ENCODE data around the gene AGBL1. TPM values are rescaled to one million over a fixed set of nuclear protein-coding genes. Genes with fewer than 3 reads are reported as not detected.
A peak's percentile ranks its signal among the peaks of the same experiment; 100 is the strongest.

AGBL1 gene
- total RNA-seq, 1 donor from 2014 or later = not detected

- no peaks in the 10 kb centered on the region for H3K9me3 ChIP-seq (replicated peaks)
- DNase-seq = peak; percentile 16
- no peak overlapping the region for H3K4me3 ChIP-seq
- intact Hi-C loops (cut with micrococcal nuclease) = no loop called here
- no peaks in the 10 kb centered on the region for H3K4me1 ChIP-seq
- no peaks in the 10 kb centered on the region for H3K27me3 ChIP-seq (ENCODE audit: low read depth)
- TF ChIP-seq, protein P1, sequence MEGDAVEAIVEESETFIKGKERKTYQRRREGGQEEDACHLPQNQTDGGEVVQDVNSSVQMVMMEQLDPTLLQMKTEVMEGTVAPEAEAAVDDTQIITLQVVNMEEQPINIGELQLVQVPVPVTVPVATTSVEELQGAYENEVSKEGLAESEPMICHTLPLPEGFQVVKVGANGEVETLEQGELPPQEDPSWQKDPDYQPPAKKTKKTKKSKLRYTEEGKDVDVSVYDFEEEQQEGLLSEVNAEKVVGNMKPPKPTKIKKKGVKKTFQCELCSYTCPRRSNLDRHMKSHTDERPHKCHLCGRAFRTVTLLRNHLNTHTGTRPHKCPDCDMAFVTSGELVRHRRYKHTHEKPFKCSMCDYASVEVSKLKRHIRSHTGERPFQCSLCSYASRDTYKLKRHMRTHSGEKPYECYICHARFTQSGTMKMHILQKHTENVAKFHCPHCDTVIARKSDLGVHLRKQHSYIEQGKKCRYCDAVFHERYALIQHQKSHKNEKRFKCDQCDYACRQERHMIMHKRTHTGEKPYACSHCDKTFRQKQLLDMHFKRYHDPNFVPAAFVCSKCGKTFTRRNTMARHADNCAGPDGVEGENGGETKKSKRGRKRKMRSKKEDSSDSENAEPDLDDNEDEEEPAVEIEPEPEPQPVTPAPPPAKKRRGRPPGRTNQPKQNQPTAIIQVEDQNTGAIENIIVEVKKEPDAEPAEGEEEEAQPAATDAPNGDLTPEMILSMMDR (IDR thresholded peaks at IDR 0.05; ENCODE audit: borderline replicate concordance) = no peak
- H3K36me3 ChIP-seq = no peaks in the 10 kb centered on the region
- H3K27ac ChIP-seq (replicated peaks) = no peak overlapping the region
These were observed 529.0 kb downstream of the AGBL1 start for GRCh38 chr15:86608461-86609205.

GRCh38 chr15:86609275-86609674 is 529.6 kb downstream of the AGBL1 start:
- H3K36me3 ChIP-seq = no peaks in the 10 kb centered on the region
- H3K27ac ChIP-seq (replicated peaks) = no peak overlapping the region
- TF ChIP-seq, protein P1 (IDR thresholded peaks at IDR 0.05; ENCODE audit: borderline replicate concordance) = no peak
- H3K4me1 ChIP-seq = no peaks in the 10 kb centered on the region
- H3K9me3 ChIP-seq (replicated peaks) = no peaks in the 10 kb centered on the region
- intact Hi-C loops (cut with micrococcal nuclease) = no loop called here
- H3K27me3 ChIP-seq (ENCODE audit: low read depth) = peaks cover 4% of the 10 kb centered on the region
- H3K4me3 ChIP-seq = no peak overlapping the region
- DNase-seq = no peak

- Histone ChIP-seq H3K27ac (replicated peaks) (no peak overlapping the region), H3K4me1 (no peaks in the 10 kb centered on the region), H3K36me3 (no peaks in the 10 kb centered on the region), H3K4me3 (no peak overlapping the region), H3K27me3 (ENCODE audit: low read depth) (peaks cover 4% of the 10 kb centered on the region), H3K9me3 (replicated peaks) (peaks cover 4% of the 10 kb centered on the region)
- intact Hi-C loops (cut with micrococcal nuclease) = no loop called here
- TF ChIP-seq, protein P1 (IDR thresholded peaks at IDR 0.05; ENCODE audit: borderline replicate concordance) = no peak
- DNase-seq = no peak
These were observed 530.4 kb downstream of the AGBL1 start for GRCh38 chr15:86610038-86610437.

GRCh38 chr15:86611417-86612040 is 531.9 kb downstream of the AGBL1 start:
- no peak overlapping the region for H3K4me3 ChIP-seq
- no peaks in the 10 kb centered on the region for H3K4me1 ChIP-seq
- peaks cover 4% of the 10 kb centered on the region for H3K9me3 ChIP-seq (replicated peaks)
- peaks cover 4% of the 10 kb centered on the region for H3K27me3 ChIP-seq (ENCODE audit: low read depth)
- H3K36me3 ChIP-seq = no peaks in the 10 kb centered on the region
- no peak for DNase-seq
- H3K27ac ChIP-seq (replicated peaks) = no peak overlapping the region
- TF ChIP-seq, protein P1 (IDR thresholded peaks at IDR 0.05; ENCODE audit: borderline replicate concordance) = no peak
- intact Hi-C loops (cut with micrococcal nuclease) = no loop called here

- intact Hi-C loops (cut with micrococcal nuclease) = no loop called here
- Histone ChIP-seq H3K4me3 (no peak overlapping the region), H3K4me1 (no peaks in the 10 kb centered on the region), H3K36me3 (no peaks in the 10 kb centered on the region), H3K27ac (replicated peaks) (no peak overlapping the region), H3K9me3 (replicated peaks) (peaks cover 4% of the 10 kb centered on the region), H3K27me3 (ENCODE audit: low read depth) (peaks cover 4% of the 10 kb centered on the region)
- no peak for DNase-seq
- TF ChIP-seq, protein P1 (IDR thresholded peaks at IDR 0.05; ENCODE audit: borderline replicate concordance) = no peak
These were observed 535.7 kb downstream of the AGBL1 start for GRCh38 chr15:86615411-86615810.

Data from left ventricle myocardium inferior (tissue), 1 donor.